Testis (tissue), 3 donors: ENCODE measurements around the gene RAB25. TPM values are rescaled to one million over a fixed set of nuclear protein-coding genes. Genes with fewer than 3 reads are reported as not detected.

Experiments used
- DNase-seq: peaks from one replicate; pipeline ENCODE4 v3.0.0-alpha.2; 2019
- H3K27ac ChIP-seq, 2 donors: fragments of 200-600 bp; sonication (generic); one replicate each; pipeline ENCODE4 v1.5.1; 2019
- H3K27me3 ChIP-seq: fragments of 200-600 bp; sonication (generic); one replicate; pipeline ENCODE4 v1.5.1; 2019
- H3K36me3 ChIP-seq: fragments of 200-600 bp; sonication (generic); one replicate; pipeline ENCODE4 v1.5.1; 2017; ENCODE audit warnings: low read depth; ENCODE audit errors: missing control alignments
- H3K4me1 ChIP-seq: fragments of 200-600 bp; sonication (generic); one replicate; pipeline ENCODE4 v1.5.1; 2019
- H3K4me3 ChIP-seq, 2 donors: fragments of 200-600 bp; sonication (generic); one replicate each; pipeline ENCODE4 v1.5.1; 2017 to 2019
- H3K9me3 ChIP-seq: fragments of 200-600 bp; sonication (generic); one replicate; pipeline ENCODE4 v1.5.1; 2017
- POLR2A ChIP-seq: fragments of 450-650 bp; IDR thresholded peaks from one replicate; pipeline ENCODE4 v1.6.1; 2017; ENCODE audit warnings: antibody characterized with exemption, mild to moderate bottlenecking, moderate library complexity
- WGBS, 2 donors: methylation state at CpG; one replicate each; pipeline ENCODE4 v1.1.5; 2018; 5-methylcytosine and 5-hydroxymethylcytosine counted together
- intact Hi-C: fragments of 100-400 bp; cut with DNase I; formaldehyde crosslinking; loops from one replicate; pipeline ENCODE4 v1.15.1; 2023; ENCODE audit warnings: low total_unique reads
- polyA plus RNA-seq: library from polyadenylated mRNA; stranded (reverse); fragments of 350-450 nt; fragmentation: Illumina TruSeq; extraction: RNeasy Lipid Tissue Mini Kit (QIAGEN cat#74804); gene quantifications from one replicate; pipeline ENCODE4 v1.2.3, GENCODE V29; 2014; ENCODE audit warnings: low read depth, low replicate concordance; ENCODE audit not compliant: insufficient read depth
- total RNA-seq, 2 donors: library from RNA; depleted of rRNA; stranded (reverse); fragments of >200 nt; gene quantifications; one replicate each; pipeline ENCODE4 v1.2.3, GENCODE V29; 2016
- TF ChIP-seq, protein P1 (sequence below), 3 experiments: fragments of 450-650 bp in 2 of 3; fragments of 200-600 bp in 1 of 3; sonication (generic) in 1 of 3; IDR thresholded peaks; one replicate each; pipeline ENCODE4 v1.5.1; 2016 to 2019; ENCODE audit warnings: antibody characterized with exemption in 3 of 3, mild to moderate bottlenecking in 2 of 3, moderate library complexity in 1 of 3

RAB25 gene
- total and polyA plus RNA-seq, 3 donors from 2014 or later: 1.2 to 2.1 (median 2.0) TPM

DNA sequence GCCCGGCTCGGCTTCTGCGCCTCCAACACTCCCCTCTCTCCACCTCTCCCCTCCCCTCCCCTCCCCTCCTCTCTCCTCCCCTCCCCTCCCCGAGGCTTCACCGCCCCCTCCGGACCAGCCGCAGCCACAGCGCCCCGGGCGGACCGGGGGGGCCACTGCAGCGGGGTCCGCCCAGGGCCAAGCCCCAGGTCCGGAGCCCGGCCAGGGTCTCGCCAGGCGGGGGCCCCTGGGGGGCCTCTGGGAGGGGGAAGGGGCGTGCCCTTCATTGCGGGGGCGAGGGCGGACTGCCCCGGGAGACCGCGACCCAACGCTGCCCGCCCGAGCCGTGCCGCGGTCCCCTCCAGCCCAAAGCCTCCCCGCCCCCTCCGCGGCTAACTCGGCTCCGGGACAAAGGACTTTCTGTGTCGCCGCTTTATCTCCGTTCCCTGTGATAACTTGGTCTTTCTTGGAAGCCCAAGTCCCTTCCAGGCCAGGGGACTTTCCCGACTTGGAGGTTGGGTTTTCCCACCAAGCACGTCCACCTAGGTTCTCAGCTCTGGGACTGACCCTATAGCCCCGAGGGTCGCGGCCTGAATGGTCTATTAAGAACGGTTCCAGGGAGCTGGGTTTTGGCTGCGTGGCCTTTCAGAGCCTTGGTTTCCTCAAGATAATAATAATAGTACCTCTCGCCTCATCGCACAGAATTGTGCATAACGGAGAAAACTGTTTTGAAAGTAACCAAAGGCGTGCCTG, 7.0 kb upstream of the RAB25 start, which contains the start of gene UBQLN4:
Gene UBQLN4, minus strand, starts transcription at position 31 of the 732 bp plus-strand sequence. CDS start 97 bp downstream, outside the sequence.
- H3K27ac ChIP-seq: peak within 1 kb of the TSS; percentile 91 to 94
- no peaks in the 10 kb centered on the region for H3K27me3 ChIP-seq
- no peaks in the 10 kb centered on the region for H3K9me3 ChIP-seq
- peaks cover 11% of the 10 kb centered on the region for H3K4me1 ChIP-seq
- peak within 1 kb of the TSS; percentile 94 to 95 for H3K4me3 ChIP-seq
- H3K36me3 ChIP-seq: no peaks in the 10 kb centered on the region
- intact Hi-C loops: no loop called here
- DNase-seq: peak; percentile 89
- TF ChIP-seq, protein P1, sequence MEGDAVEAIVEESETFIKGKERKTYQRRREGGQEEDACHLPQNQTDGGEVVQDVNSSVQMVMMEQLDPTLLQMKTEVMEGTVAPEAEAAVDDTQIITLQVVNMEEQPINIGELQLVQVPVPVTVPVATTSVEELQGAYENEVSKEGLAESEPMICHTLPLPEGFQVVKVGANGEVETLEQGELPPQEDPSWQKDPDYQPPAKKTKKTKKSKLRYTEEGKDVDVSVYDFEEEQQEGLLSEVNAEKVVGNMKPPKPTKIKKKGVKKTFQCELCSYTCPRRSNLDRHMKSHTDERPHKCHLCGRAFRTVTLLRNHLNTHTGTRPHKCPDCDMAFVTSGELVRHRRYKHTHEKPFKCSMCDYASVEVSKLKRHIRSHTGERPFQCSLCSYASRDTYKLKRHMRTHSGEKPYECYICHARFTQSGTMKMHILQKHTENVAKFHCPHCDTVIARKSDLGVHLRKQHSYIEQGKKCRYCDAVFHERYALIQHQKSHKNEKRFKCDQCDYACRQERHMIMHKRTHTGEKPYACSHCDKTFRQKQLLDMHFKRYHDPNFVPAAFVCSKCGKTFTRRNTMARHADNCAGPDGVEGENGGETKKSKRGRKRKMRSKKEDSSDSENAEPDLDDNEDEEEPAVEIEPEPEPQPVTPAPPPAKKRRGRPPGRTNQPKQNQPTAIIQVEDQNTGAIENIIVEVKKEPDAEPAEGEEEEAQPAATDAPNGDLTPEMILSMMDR (IDR thresholded peaks at IDR 0.05): peak in 2 of 3 experiments; percentile 20 to 51
- no peak for TF ChIP-seq POLR2A
- 0 to 1% methylated on average over 2 to 30 of the region's 49 CpGs for WGBS, 2 donors

DNA sequence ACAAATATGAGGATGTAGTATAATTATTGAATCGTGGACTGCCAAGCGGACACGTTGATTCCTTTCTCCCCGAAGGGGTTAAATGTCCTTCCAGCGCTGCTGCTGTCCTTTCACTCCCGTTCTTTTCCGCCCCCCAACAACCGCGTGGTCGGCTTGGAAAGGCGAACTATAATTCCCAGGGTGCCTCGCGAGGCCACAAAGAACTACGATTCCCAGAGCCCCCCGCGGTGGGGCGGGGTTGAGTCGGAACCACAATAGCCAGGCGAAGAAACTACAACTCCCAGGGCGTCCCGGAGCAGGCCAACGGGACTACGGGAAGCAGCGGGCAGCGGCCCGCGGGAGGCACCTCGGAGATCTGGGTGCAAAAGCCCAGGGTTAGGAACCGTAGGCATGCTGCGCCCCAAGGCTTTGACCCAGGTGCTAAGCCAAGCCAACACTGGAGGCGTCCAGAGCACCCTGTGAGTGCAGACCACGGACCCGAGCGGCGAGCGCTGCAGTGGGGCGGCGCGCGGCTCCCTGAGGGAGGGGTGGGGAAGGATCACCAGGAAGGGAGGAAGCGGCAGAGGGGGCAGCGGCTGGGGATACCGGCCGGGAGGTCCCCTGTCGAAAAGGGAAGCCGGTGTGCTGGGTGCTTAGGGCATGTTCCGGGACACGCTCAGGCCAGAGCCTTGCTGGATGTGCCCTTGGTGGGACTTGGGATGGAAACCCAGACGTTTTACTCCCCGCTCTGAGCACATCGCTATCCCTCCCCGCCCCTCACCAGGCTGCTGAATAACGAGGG, 6.3 kb upstream of the RAB25 start, which contains the start of gene LAMTOR2:
Gene LAMTOR2, plus strand, starts transcription at position 283 of the 781 bp plus-strand sequence. Its CDS starts 108 bp downstream, at position 391.
- peak; percentile 99 for DNase-seq
- TF ChIP-seq POLR2A: no peak
- TF ChIP-seq, protein P1 (IDR thresholded peaks at IDR 0.05): peak in 2 of 3 experiments; percentile 26 to 32
- H3K27me3 ChIP-seq: no peaks in the 10 kb centered on the region
- intact Hi-C loops: no loop called here
- no peaks in the 10 kb centered on the region for H3K36me3 ChIP-seq
- H3K4me1 ChIP-seq: peaks cover 11% of the 10 kb centered on the region
- H3K27ac ChIP-seq: peak within 1 kb of the TSS; percentile 91 to 94
- whole genome bisulfite sequencing, 2 donors: 0% methylated on average over 27 to 43 of the region's 53 CpGs
- peak within 1 kb of the TSS; percentile 94 to 95 for H3K4me3 ChIP-seq
- no peaks in the 10 kb centered on the region for H3K9me3 ChIP-seq

DNA sequence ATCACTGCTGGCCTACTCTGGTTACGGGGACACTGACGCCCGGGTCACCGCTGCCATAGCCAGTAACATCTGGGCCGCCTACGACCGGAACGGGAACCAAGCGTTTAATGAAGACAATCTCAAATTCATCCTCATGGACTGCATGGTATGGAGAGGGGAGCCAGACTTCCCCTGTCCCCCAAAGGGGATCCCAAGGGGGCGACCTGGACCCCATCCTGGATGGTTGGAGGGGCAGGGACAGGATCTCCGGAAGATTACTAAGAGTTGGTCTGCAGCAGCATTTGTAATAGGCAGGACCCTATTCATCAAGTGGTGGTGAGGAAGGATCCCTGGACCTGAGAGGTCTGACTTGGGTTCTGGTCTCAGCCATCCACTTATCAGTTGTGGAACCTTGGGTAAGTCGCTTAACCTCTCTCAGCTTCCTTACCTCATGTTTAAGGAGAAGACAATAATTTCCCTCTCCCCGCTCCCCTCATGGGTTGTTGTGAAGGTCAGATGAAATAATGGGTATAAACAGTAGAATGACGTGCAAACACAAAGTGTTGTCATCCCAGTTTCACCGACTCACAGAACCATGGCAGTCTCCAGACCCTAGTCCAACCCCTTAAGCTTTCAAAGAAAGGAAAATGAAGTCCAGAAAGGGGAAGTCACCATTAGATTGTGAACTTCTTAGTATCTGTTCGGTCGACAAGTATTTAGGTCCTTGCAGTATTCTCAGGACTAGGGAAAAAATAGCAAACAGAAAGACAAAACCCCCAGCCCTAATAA, 5.5 kb upstream of the RAB25 start:
- intact Hi-C loops: no loop called here
- no peak for TF ChIP-seq POLR2A
- TF ChIP-seq, protein P1 (IDR thresholded peaks at IDR 0.05): no peak
- WGBS, 2 donors: 16 to 19% methylated on average over 13 to 17 of the region's 17 CpGs

DNA sequence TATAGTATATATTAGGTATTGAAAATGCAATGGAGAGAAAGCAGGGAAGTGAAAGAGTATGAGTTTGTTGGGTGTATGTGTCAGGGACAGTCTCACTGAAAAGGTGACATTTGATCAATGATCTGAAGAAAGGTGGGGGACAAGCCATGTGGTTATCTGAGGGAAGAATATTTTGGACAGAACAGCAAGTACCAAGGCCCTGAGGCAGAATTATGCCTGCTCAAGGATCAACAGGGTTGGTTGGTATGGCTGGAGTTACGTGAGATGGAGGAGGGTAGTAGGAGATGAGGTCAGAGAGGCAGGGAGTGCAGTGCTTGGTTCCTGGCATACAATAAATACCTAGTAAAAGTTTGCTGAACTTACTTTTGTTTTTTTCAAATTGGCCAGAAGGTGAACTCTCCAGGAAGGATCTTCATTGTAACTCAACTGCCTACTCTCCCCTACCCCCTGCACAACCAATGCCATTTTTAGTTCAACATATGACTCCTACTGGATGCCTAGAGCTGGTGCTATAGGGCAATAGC, 4.6 kb upstream of the RAB25 start:
- WGBS, 2 donors: 89 to 97% methylated on average over 1 of the region's 1 CpG

More for the DNA sequence above, 5.5 kb upstream of the RAB25 start:
- Histone ChIP-seq H3K27ac (peak overlapping the region; percentile 91 to 94), H3K36me3 (no peaks in the 10 kb centered on the region), H3K4me1 (peaks cover 11% of the 10 kb centered on the region), H3K9me3 (no peaks in the 10 kb centered on the region), H3K4me3 (peak overlapping the region; percentile 94 to 95), H3K27me3 (no peaks in the 10 kb centered on the region)
- DNase-seq: no peak

More for the DNA sequence above, 4.6 kb upstream of the RAB25 start:
- H3K27me3 ChIP-seq: no peaks in the 10 kb centered on the region
- H3K4me1 ChIP-seq: peaks cover 11% of the 10 kb centered on the region
- no peak overlapping the region for H3K27ac ChIP-seq
- intact Hi-C loops: no loop called here
- H3K4me3 ChIP-seq: no peak overlapping the region
- TF ChIP-seq, protein P1 (IDR thresholded peaks at IDR 0.05): no peak
- no peak for TF ChIP-seq POLR2A
- no peaks in the 10 kb centered on the region for H3K9me3 ChIP-seq
- H3K36me3 ChIP-seq: no peaks in the 10 kb centered on the region
- DNase-seq: no peak
